H1 (cell line): Measurements from ENCODE around the gene ASB4. TPM values are rescaled to one million over a fixed set of nuclear protein-coding genes. Genes with fewer than 3 reads are reported as not detected.

Experiments used
- CTCF ChIA-PET: fragments of 300-600 bp; sonication (Branson Sonifier 250); formaldehyde crosslinking; loops from one replicate; lab custom pipeline; 2021; ENCODE audit not compliant: partially characterized antibody; lab: Charles Lee
- POLR2A ChIA-PET: fragments of 300-600 bp; sonication (Branson Sonifier 250); formaldehyde crosslinking; loops from one replicate; lab custom pipeline; 2021; ENCODE audit warnings: inconsistent platforms; ENCODE audit not compliant: partially characterized antibody; lab: Charles Lee
- DNase-seq, 2 experiments: peaks; one replicate each; pipeline versions ENCODE4 v3.0.0 to v3.0.0-alpha.2; 2010 to 2022; ENCODE audit warnings: low spot score in 2 of 2, low read depth in 1 of 2, mixed read lengths in 1 of 2
- FAIRE-seq: peaks from 2 replicates; lab custom pipeline; 2011; peaks lifted over from hg19 to GRCh38; lab: Jason Lieb, UNC
- H2AFZ ChIP-seq: 2 replicates; pipeline ENCODE4 v1.8.1; 2012; ENCODE audit warnings: low read length, inconsistent platforms
- H2AK5ac ChIP-seq: 2 replicates; pipeline ENCODE4 v1.6.1; 2013; ENCODE audit warnings: low read depth, low read length
- H2BK120ac ChIP-seq: replicated peaks from 2 replicates; pipeline ENCODE3; 2013; ENCODE audit warnings: low read depth, low read length, inconsistent platforms
- H2BK12ac ChIP-seq: 2 replicates; pipeline ENCODE4 v1.6.1; 2013; ENCODE audit warnings: low read depth, low read length
- H2BK15ac ChIP-seq: 2 replicates; pipeline ENCODE4 v1.6.1; 2013; ENCODE audit warnings: low read length
- H2BK20ac ChIP-seq: 2 replicates; pipeline ENCODE4 v1.6.1; 2013; ENCODE audit warnings: low read length
- H2BK5ac ChIP-seq: 2 replicates; pipeline ENCODE4 v1.6.1; 2013; ENCODE audit warnings: low read depth, low read length
- H3K14ac ChIP-seq: 2 replicates; pipeline ENCODE4 v1.6.1; 2013; ENCODE audit warnings: inconsistent platforms; ENCODE audit not compliant: insufficient read length
- H3K18ac ChIP-seq: 2 replicates; pipeline ENCODE4 v1.6.1; 2013; ENCODE audit warnings: low read length; ENCODE audit errors: extremely low read depth
- H3K23ac ChIP-seq: 2 replicates; pipeline ENCODE4 v1.6.1; 2013; ENCODE audit warnings: inconsistent platforms; ENCODE audit not compliant: insufficient read length
- H3K23me2 ChIP-seq: 2 replicates; pipeline ENCODE4 v1.6.1; 2013; ENCODE audit warnings: low read depth, low read length
- H3K27ac ChIP-seq: 2 replicates; pipeline ENCODE4 v1.6.1; 2011; ENCODE audit warnings: low read depth, low read length, inconsistent platforms
- H3K27me3 ChIP-seq, 4 experiments: replicated peaks in 1 of 4; 1 replicate in 1 of 4; 2 replicates in 3 of 4; pipeline versions ENCODE4 v1.6.1 to v1.8.1; 2011 to 2013; ENCODE audit warnings: low read length in 3 of 4, mild to moderate bottlenecking in 3 of 4, inconsistent platforms in 2 of 4, mixed read lengths in 2 of 4, moderate library complexity in 1 of 4; ENCODE audit not compliant: control insufficient read depth in 3 of 4, insufficient read depth in 3 of 4; ENCODE audit errors: extremely low read depth in 1 of 4
- H3K36me3 ChIP-seq, 4 experiments: 2 replicates each; pipeline versions ENCODE4 v1.6.1 to v1.8.1; 2011 to 2013; ENCODE audit warnings: mild to moderate bottlenecking in 4 of 4, low read length in 3 of 4, moderate library complexity in 2 of 4, control low read depth in 1 of 4, inconsistent platforms in 1 of 4; ENCODE audit not compliant: insufficient read depth in 4 of 4, control insufficient read depth in 2 of 4
- H3K4ac ChIP-seq: replicated peaks from 2 replicates; pipeline ENCODE3; 2013; ENCODE audit warnings: low read length, low read depth, mixed read lengths, inconsistent platforms; ENCODE audit not compliant: insufficient read length
- H3K4me1 ChIP-seq, 4 experiments: replicated peaks in 1 of 4; 1 replicate in 1 of 4; 2 replicates in 3 of 4; pipeline versions ENCODE4 v1.6.1 to v1.8.1; 2011 to 2013; ENCODE audit warnings: low read length in 3 of 4, inconsistent platforms in 2 of 4, mixed read lengths in 1 of 4; ENCODE audit not compliant: insufficient read depth in 4 of 4, control insufficient read depth in 3 of 4
- H3K4me2 ChIP-seq, 2 experiments: 2 replicates each; pipeline versions ENCODE4 v1.6.1 to v1.8.1; 2011 to 2013; ENCODE audit warnings: low read depth in 2 of 2, low read length in 2 of 2, control low read depth in 1 of 2, inconsistent platforms in 1 of 2, mild to moderate bottlenecking in 1 of 2; ENCODE audit not compliant: insufficient read depth in 1 of 2
- H3K4me3 ChIP-seq, 4 experiments: fragments of 200-600, 300-600 bp in 1 of 4; sonication (generic), shearing (Covaris generic), sonication (Bioruptor Twin) in 1 of 4; 2 replicates each; pipeline versions ENCODE4 v1.5.1 to v1.8.1; 2011 to 2016; ENCODE audit warnings: low read length in 4 of 4, low read depth in 3 of 4, control low read depth in 2 of 4, inconsistent platforms in 2 of 4, mild to moderate bottlenecking in 2 of 4, mixed read lengths in 1 of 4, moderate library complexity in 1 of 4; ENCODE audit not compliant: insufficient read depth in 2 of 4; ENCODE audit errors: extremely low read depth in 1 of 4
- H3K56ac ChIP-seq: replicated peaks from 2 replicates; pipeline ENCODE3; 2013; ENCODE audit warnings: low read depth, mild to moderate bottlenecking, mixed read lengths, low read length, inconsistent platforms; ENCODE audit not compliant: insufficient read length
- H3K79me1 ChIP-seq: 2 replicates; pipeline ENCODE4 v1.6.1; 2013; ENCODE audit warnings: low read depth, low read length, control low read depth
- H3K79me2 ChIP-seq, 2 experiments: 2 replicates each; pipeline versions ENCODE4 v1.6.1 to v1.8.1; 2012 to 2013; ENCODE audit warnings: low read length in 2 of 2, mild to moderate bottlenecking in 2 of 2, inconsistent platforms in 1 of 2; ENCODE audit not compliant: insufficient read depth in 2 of 2, control insufficient read depth in 1 of 2
- H3K9ac ChIP-seq, 4 experiments: replicated peaks in 1 of 4; 1 replicate in 1 of 4; 2 replicates in 3 of 4; pipeline versions ENCODE4 v1.6.1 to v1.8.1; 2011 to 2013; ENCODE audit warnings: low read depth in 3 of 4, low read length in 3 of 4, control low read depth in 2 of 4, mild to moderate bottlenecking in 2 of 4, moderate library complexity in 2 of 4, inconsistent platforms in 1 of 4; ENCODE audit errors: extremely low read depth in 1 of 4
- H3K9me3 ChIP-seq, 2 experiments: 2 replicates each; pipeline versions ENCODE4 v1.6.1 to v1.8.1; 2012 to 2013; ENCODE audit warnings: mild to moderate bottlenecking in 2 of 2, moderate library complexity in 2 of 2, control low read depth in 1 of 2, inconsistent platforms in 1 of 2, low read depth in 1 of 2, low read length in 1 of 2, mixed read lengths in 1 of 2; ENCODE audit not compliant: insufficient read depth in 2 of 2
- H4K20me1 ChIP-seq, 2 experiments: replicated peaks in 1 of 2; 2 replicates each; pipeline versions ENCODE3 to v1.8.1; 2011 to 2013; ENCODE audit warnings: inconsistent platforms in 2 of 2, low read length in 2 of 2, mild to moderate bottlenecking in 1 of 2; ENCODE audit not compliant: insufficient read depth in 2 of 2, control insufficient read depth in 1 of 2
- H4K5ac ChIP-seq: 2 replicates; pipeline ENCODE4 v1.6.1; 2013; ENCODE audit warnings: low read length, low read depth, mixed read lengths, inconsistent platforms; ENCODE audit not compliant: insufficient read length
- H4K8ac ChIP-seq: 2 replicates; pipeline ENCODE4 v1.8.0; 2013; ENCODE audit warnings: mild to moderate bottlenecking, moderate library complexity, low read length, inconsistent platforms; ENCODE audit not compliant: insufficient read depth; ENCODE audit errors: extremely low read depth
- H4K91ac ChIP-seq: replicated peaks from 2 replicates; pipeline ENCODE3; 2013; ENCODE audit warnings: low read length, mixed read lengths, inconsistent platforms; ENCODE audit not compliant: insufficient read length
- CHD1 ChIP-seq: IDR thresholded peaks from 2 replicates; pipeline ENCODE4 v1.6.1; 2012; ENCODE audit warnings: low read depth, low read length, improper control_type of control experiment
- JUN ChIP-seq: IDR thresholded peaks from 2 replicates; pipeline ENCODE4 v1.6.1; 2011; ENCODE audit warnings: low read depth, mild to moderate bottlenecking, improper control_type of control experiment, low read length
- RNF2 ChIP-seq: fragments of 200-900, 300-1000 bp; sonication (generic); IDR thresholded peaks from 2 replicates; pipeline ENCODE4 v1.7.1; 2016; ENCODE audit warnings: borderline replicate concordance, low read depth, mild to moderate bottlenecking, antibody characterized with exemption, low read length; ENCODE audit not compliant: poor library complexity, severe bottlenecking; ENCODE audit errors: missing control alignments
- RXRA ChIP-seq: IDR thresholded peaks from 2 replicates; pipeline ENCODE4 v1.6.1; 2011; ENCODE audit warnings: low read depth, mild to moderate bottlenecking, low read length, moderate library complexity; ENCODE audit not compliant: insufficient read depth
- WGBS, 2 experiments: shearing (Covaris generic) in 1 of 2; methylation state at CpG; one replicate each; pipeline versions ENCODE4 v1.1.6 to v1.1.7; 2013 to 2015; ENCODE audit warnings: low lambda C conversion rate in 2 of 2, mixed read lengths in 2 of 2, inconsistent platforms in 1 of 2, low coverage in 1 of 2, missing lambda C conversion rate in 1 of 2; ENCODE audit not compliant: insufficient replicate concordance in 2 of 2, insufficient coverage in 1 of 2, insufficient read length in 1 of 2; ENCODE audit errors: extremely low coverage in 1 of 2, missing lambda C conversion rate in 1 of 2; 5-methylcytosine and 5-hydroxymethylcytosine counted together
- polyA plus RNA-seq, 7 experiments: library from polyadenylated mRNA; depleted of rRNA in 3 of 7; stranded (reverse) in 5 of 7; unstranded in 2 of 7; fragments of >200 nt in 5 of 7; fragments of 200-250 nt in 2 of 7; gene quantifications; 1 replicate in 5 of 7; 2 replicates in 1 of 7; 4 replicates in 1 of 7; pipeline versions ENCODE4 v1.2.1 to v1.2.3, GENCODE V29; 2011 to 2013; ENCODE audit warnings: missing spikeins in 2 of 7, mixed read lengths in 2 of 7
- total RNA-seq: library from RNA; stranded (reverse); fragmentation: NEBNext Ultra II Directional; extraction: Animal tissue kit (Norgen Biotek cat#: 25700); gene quantifications from 2 replicates; pipeline ENCODE4 v1.2.1, GENCODE V29; 2021
- TF ChIP-seq, protein P1 (sequence below): IDR thresholded peaks from 2 replicates; pipeline ENCODE4 v1.6.1; 2012; ENCODE audit warnings: low read length, inconsistent platforms
- TF ChIP-seq, protein P2 (sequence below): IDR thresholded peaks from 2 replicates; pipeline ENCODE4 v1.6.1; 2012; ENCODE audit warnings: inconsistent platforms
- TF ChIP-seq, protein P3 (sequence below): IDR thresholded peaks from 2 replicates; pipeline ENCODE4 v1.6.1; 2011; ENCODE audit warnings: low read length, improper control_type of control experiment

The ASB4 gene
- total and polyA plus RNA-seq, 2 of the 8 experiments (the other 6 are each of a cell fraction or from before 2014, with no cell fraction given), result not detected

DNA sequence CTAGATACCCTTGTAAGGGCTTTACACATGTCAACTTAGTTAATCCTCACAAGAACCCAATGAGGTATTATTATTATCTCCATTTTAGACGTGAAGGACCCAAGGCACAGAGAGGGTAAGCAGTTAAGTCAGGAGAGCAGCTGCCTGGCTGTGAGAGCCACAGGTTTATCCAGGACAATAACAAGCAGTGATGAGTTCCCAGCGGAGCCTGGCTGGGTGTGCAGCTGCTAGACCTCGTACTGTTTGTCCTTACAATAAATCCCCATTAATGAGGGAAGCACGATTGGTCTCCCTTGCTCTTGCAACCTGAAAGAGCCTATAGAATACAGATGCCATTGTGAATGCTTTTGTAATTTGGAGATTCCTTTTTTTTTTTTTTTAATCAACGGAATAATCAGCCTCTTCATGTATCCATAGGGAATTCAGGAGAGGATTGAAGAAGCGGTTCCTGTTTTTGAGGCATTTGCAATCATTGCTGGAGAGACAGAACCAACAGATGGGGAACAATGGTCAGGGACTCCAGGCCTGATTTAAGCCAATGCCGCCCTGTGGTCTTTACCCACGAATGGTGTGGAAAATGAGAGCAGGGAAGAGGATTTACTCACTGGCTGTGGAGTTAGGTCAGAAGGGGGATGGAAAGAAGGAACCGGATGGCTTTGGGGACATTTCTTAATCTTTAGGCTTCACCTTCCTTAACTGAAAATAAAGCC lies 12.3 kb upstream of the ASB4 start:
- H3K27ac ChIP-seq, result no peak overlapping the region
- no peak overlapping the region for H4K5ac ChIP-seq
- H2BK5ac ChIP-seq, result no peak overlapping the region
- H3K9me3 ChIP-seq, result no peaks in the 10 kb centered on the region
- no peak overlapping the region for H3K23ac ChIP-seq
- H3K23me2 ChIP-seq, result no peaks in the 10 kb centered on the region; the same call in 1 of the 2 replicates
- no peaks in the 10 kb centered on the region for H3K36me3 ChIP-seq
- H2AK5ac ChIP-seq, result no peak overlapping the region
- H3K4me2 ChIP-seq, result no peak overlapping the region
- H2BK12ac ChIP-seq, result no peak overlapping the region
- DNase-seq, result no peak
- no peak overlapping the region for H3K4me3 ChIP-seq
- no peak overlapping the region for H2BK15ac ChIP-seq
- H3K18ac ChIP-seq, result no peak overlapping the region
- H3K4ac ChIP-seq, result no peak overlapping the region
- no peak overlapping the region for H2BK120ac ChIP-seq
- H3K4me1 ChIP-seq, result peaks cover 0 to 3% (median 1%) of the 10 kb centered on the region in 4 experiments; a peak in 3 of 7 replicates
- no peak overlapping the region for H3K56ac ChIP-seq
- H4K8ac ChIP-seq, result no peak overlapping the region
- no peak overlapping the region for H4K91ac ChIP-seq
- H3K27me3 ChIP-seq, result no peaks in the 10 kb centered on the region
- 87% methylated on average over 8 of the region's 9 CpGs; no CpG with 5 or more reads in 1 of the 2 experiments for WGBS, 2 experiments
- ChIA-PET POLR2A (interaction anchor here (0.6 to 1.1 kb wide), 2 partner anchors 38 to 39 kb away, joined by 3 read pairs; partner anchors contain the start of gene PON2), CTCF (interaction anchor here (0.6 to 1.9 kb wide), 5 partner anchors 38 to 217 kb away, joined by 3 to 6 read pairs (median 4); partner anchors contain the start of gene PON2)
- no peak overlapping the region for H3K9ac ChIP-seq
- peak overlapping the region; percentile 52; the same call in 1 of the 2 replicates for H2AFZ ChIP-seq
- no peaks in the 10 kb centered on the region for H3K79me2 ChIP-seq
- H2BK20ac ChIP-seq, result no peak overlapping the region
- H4K20me1 ChIP-seq, result no peaks in the 10 kb centered on the region
- no peaks in the 10 kb centered on the region for H3K79me1 ChIP-seq
- FAIRE-seq, result no peak
- no peak overlapping the region for H3K14ac ChIP-seq
- TF ChIP-seq RXRA (no peak), RNF2 (no peak), JUN (no peak), CHD1 (no peak)
- TF ChIP-seq, protein P1, sequence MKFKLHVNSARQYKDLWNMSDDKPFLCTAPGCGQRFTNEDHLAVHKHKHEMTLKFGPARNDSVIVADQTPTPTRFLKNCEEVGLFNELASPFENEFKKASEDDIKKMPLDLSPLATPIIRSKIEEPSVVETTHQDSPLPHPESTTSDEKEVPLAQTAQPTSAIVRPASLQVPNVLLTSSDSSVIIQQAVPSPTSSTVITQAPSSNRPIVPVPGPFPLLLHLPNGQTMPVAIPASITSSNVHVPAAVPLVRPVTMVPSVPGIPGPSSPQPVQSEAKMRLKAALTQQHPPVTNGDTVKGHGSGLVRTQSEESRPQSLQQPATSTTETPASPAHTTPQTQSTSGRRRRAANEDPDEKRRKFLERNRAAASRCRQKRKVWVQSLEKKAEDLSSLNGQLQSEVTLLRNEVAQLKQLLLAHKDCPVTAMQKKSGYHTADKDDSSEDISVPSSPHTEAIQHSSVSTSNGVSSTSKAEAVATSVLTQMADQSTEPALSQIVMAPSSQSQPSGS, result no peak
- TF ChIP-seq, protein P2, sequence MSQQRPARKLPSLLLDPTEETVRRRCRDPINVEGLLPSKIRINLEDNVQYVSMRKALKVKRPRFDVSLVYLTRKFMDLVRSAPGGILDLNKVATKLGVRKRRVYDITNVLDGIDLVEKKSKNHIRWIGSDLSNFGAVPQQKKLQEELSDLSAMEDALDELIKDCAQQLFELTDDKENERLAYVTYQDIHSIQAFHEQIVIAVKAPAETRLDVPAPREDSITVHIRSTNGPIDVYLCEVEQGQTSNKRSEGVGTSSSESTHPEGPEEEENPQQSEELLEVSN, result no peak
- TF ChIP-seq, protein P3, sequence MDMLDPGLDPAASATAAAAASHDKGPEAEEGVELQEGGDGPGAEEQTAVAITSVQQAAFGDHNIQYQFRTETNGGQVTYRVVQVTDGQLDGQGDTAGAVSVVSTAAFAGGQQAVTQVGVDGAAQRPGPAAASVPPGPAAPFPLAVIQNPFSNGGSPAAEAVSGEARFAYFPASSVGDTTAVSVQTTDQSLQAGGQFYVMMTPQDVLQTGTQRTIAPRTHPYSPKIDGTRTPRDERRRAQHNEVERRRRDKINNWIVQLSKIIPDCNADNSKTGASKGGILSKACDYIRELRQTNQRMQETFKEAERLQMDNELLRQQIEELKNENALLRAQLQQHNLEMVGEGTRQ, result no peak
